Endothelial cell (in vitro differentiated cells): ENCODE data around the gene REG4. TPM values are rescaled to one million over a fixed set of nuclear protein-coding genes. Genes with fewer than 3 reads are reported as not detected.
A peak's percentile ranks its signal among the peaks of the same experiment; 100 is the strongest.
"Not testable (repeated sequence)": the region's sequence is repeated elsewhere in the genome, so short reads cannot be mapped to it uniquely, and the experiment has no call there.

Experiments used
- DNase-seq: peaks from one replicate; pipeline ENCODE4 v3.0.0; 2021; ENCODE audit warnings: low spot score
- H3K27ac Mint-ChIP-seq: one replicate; pipeline ENCODE4 v1.8.0; 2021; ENCODE audit warnings: mixed read lengths, inconsistent platforms; ENCODE audit not compliant: unreplicated experiment
- H3K27me3 Mint-ChIP-seq: one replicate; pipeline ENCODE4 v1.8.0; 2021; ENCODE audit warnings: mild to moderate bottlenecking, moderate library complexity, mixed read lengths, inconsistent platforms; ENCODE audit not compliant: unreplicated experiment
- H3K36me3 Mint-ChIP-seq: one replicate; pipeline ENCODE4 v1.8.0; 2021; ENCODE audit warnings: mild to moderate bottlenecking, low read depth, mixed read lengths, inconsistent platforms; ENCODE audit not compliant: unreplicated experiment
- H3K4me1 Mint-ChIP-seq: one replicate; pipeline ENCODE4 v1.8.0; 2021; ENCODE audit warnings: mild to moderate bottlenecking, mixed read lengths, inconsistent platforms; ENCODE audit not compliant: unreplicated experiment
- H3K4me3 Mint-ChIP-seq: one replicate; pipeline ENCODE4 v1.8.0; 2021; ENCODE audit warnings: mild to moderate bottlenecking, mixed read lengths, inconsistent platforms; ENCODE audit not compliant: unreplicated experiment
- H3K9me3 Mint-ChIP-seq: one replicate; pipeline ENCODE4 v1.8.0; 2021; ENCODE audit warnings: mixed read lengths, inconsistent platforms; ENCODE audit not compliant: unreplicated experiment
- long read RNA-seq: library from polyadenylated mRNA; unstranded; transcript quantifications from one replicate; pipeline ENCODE4 v2.0.0, GENCODE V29; 2020; ENCODE audit not compliant: unreplicated experiment
- total RNA-seq: library from RNA; stranded (reverse); fragmentation: NEBNext Ultra II Directional; extraction: Animal tissue kit (Norgen Biotek cat#: 25700); gene quantifications from one replicate; pipeline ENCODE4 v1.2.1, GENCODE V29; 2021; ENCODE audit not compliant: unreplicated experiment
- TF ChIP-seq, protein P1 (sequence below): fragments of 200-600 bp; sonication (generic); IDR thresholded peaks from one replicate; pipeline ENCODE4 v1.5.0; 2021; ENCODE audit warnings: antibody characterized with exemption; ENCODE audit not compliant: unreplicated experiment

REG4 gene
- not detected for total RNA-seq
- long read RNA-seq: 0 reads

DNA sequence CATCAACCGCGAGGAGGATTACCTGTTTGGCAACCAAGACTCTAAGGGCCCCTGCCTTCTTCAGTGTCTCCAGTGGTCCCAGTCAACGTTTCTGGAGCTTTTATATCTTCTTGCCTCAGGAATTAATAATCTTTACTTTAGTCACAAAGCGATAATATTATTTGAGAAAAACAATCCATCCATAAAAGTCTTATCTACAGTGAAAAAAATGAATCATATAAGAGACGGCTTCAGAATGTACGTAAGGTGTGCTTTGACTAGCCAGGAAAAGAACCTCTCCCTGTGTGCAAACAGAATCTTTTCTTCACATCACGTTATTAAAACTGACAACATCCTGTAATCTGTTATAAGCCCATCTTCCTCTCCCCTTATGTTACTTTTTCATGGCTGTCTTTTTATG lies at the start of gene REG4:
REG4 (minus strand) TSS at position 74 of the 400 bp plus-strand sequence. CDS start 2,691 bp downstream, outside the sequence.
- Mint-ChIP-seq H3K27ac (no peak within 1 kb of the TSS), H3K9me3 (no peaks in the 10 kb centered on the region), H3K4me3 (no peak within 1 kb of the TSS), H3K27me3 (no peaks in the 10 kb centered on the region), H3K36me3 (no peaks in the 10 kb centered on the region), H3K4me1 (no peaks in the 10 kb centered on the region)
- TF ChIP-seq, protein P1, sequence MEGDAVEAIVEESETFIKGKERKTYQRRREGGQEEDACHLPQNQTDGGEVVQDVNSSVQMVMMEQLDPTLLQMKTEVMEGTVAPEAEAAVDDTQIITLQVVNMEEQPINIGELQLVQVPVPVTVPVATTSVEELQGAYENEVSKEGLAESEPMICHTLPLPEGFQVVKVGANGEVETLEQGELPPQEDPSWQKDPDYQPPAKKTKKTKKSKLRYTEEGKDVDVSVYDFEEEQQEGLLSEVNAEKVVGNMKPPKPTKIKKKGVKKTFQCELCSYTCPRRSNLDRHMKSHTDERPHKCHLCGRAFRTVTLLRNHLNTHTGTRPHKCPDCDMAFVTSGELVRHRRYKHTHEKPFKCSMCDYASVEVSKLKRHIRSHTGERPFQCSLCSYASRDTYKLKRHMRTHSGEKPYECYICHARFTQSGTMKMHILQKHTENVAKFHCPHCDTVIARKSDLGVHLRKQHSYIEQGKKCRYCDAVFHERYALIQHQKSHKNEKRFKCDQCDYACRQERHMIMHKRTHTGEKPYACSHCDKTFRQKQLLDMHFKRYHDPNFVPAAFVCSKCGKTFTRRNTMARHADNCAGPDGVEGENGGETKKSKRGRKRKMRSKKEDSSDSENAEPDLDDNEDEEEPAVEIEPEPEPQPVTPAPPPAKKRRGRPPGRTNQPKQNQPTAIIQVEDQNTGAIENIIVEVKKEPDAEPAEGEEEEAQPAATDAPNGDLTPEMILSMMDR: no peak
- DNase-seq: no peak

DNA sequence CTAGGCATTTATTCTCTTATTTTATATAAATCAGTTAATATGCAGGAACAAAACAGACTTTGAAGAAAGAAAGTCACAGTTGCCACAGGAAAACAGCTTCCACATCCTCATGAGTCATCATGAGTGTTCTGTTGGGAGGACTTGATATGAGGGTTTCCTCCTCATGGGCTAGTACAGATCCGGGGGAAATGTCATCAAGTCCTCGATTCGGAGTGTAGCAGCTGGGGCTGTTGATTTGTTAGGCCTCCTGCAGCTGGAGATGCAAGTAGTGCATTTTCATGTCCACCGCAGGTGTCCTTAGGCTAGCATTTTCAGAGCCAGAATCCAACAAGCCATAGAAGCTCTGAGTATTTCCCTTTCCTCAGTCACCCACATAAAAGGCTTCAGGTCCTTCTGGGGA lies 48.4 kb upstream of the REG4 start:
- H3K9me3 Mint-ChIP-seq: no peaks in the 10 kb centered on the region
- no peak overlapping the region for H3K4me3 Mint-ChIP-seq
- peaks cover 15% of the 10 kb centered on the region for H3K4me1 Mint-ChIP-seq
- H3K27me3 Mint-ChIP-seq: no peaks in the 10 kb centered on the region
- no peak for DNase-seq
- TF ChIP-seq, protein P1: no peak
- no peaks in the 10 kb centered on the region for H3K36me3 Mint-ChIP-seq
- no peak overlapping the region for H3K27ac Mint-ChIP-seq

DNA sequence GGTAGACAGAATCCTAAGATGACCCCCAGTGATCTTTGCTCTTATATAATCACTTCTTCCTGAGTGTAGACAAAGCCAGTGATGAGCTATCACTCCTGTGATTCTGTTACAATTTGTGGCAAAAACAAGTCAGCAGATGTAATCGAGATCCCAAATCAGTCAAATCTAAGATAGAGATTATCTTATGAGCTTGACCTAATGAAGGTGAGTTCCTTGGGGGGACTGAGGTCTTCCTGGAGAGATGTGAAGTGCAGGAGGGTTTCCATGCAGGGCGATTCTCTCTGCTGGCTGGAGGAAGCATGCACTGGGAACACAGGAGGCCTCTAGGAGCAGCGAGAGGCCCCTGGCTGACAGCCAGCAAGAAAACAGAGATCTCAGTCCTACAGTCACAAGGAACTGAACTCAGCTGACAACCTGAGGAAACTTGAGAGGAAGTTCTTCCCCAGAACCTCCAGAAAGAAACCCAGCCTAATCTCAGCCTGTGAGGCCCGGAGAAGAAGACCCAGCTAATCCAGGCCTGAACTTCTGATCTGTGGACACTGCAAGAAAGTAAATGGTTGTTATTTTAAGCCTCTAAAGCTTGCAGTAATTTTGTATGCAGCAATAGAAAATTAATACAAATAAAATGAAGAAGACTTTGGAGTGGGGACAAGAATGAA lies 47.4 kb upstream of the REG4 start:
- DNase-seq, H3K36me3 Mint-ChIP-seq, H3K27me3 Mint-ChIP-seq, H3K9me3 Mint-ChIP-seq, H3K4me3 Mint-ChIP-seq: not testable (repeated sequence)
- H3K27ac Mint-ChIP-seq: peak overlapping the region; percentile 62
- peaks cover 15% of the 10 kb centered on the region for H3K4me1 Mint-ChIP-seq

DNA sequence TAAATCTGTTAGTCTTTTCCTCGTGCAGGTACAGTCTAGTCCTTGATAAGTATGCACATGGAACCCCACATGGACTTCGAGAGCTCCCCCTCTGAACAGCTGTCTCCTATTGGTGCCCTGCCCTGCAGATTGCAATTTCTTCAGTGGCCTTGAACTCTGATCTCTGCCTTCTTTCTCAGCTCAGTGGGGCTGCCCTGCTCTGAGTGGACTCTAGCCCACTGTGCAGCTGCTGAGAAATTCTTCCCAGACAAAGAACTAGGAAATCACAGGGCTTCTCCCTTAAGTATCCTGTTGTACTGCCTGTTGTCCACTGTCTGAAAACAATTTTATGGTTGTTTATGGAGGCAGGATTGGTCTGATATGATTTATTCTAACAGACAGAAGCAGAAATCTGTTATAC lies 46.9 kb upstream of the REG4 start:
- DNase-seq: no peak
- TF ChIP-seq, protein P1: no peak
- Mint-ChIP-seq H3K9me3 (no peaks in the 10 kb centered on the region), H3K4me3 (no peak overlapping the region), H3K4me1 (peaks cover 15% of the 10 kb centered on the region), H3K36me3 (no peaks in the 10 kb centered on the region), H3K27me3 (no peaks in the 10 kb centered on the region), H3K27ac (no peak overlapping the region)

DNA sequence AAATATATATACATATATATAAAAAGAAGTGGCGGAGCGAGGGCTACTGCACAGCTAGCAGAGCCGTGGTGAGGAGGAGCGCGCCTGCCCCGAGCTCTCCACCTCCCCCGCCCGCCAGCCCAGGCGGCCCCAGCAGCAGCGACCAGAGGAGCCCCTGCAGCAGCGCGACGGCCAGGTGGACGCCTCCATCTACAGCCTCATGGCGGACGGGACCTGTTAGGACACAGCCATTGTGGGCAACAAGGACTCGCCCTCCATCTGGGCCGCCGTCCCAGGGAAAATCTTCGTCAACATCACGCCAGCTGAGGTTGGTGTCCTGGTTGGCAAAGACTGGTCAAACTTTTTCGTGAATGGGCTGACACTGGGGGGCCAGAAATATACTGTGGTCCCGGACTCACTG lies 41.9 kb upstream of the REG4 start:
- TF ChIP-seq, protein P1: no peak
- H3K36me3 Mint-ChIP-seq: no peaks in the 10 kb centered on the region
- H3K9me3 Mint-ChIP-seq: no peaks in the 10 kb centered on the region
- H3K4me3 Mint-ChIP-seq: no peak overlapping the region
- H3K27ac Mint-ChIP-seq: no peak overlapping the region
- H3K4me1 Mint-ChIP-seq: peaks cover 3% of the 10 kb centered on the region
- no peaks in the 10 kb centered on the region for H3K27me3 Mint-ChIP-seq
- no peak for DNase-seq
